ENCODE measurements around the gene MAFG. TPM values are rescaled to one million over a fixed set of nuclear protein-coding genes. Genes with fewer than 3 reads are reported as not detected.

The MAFG gene
- total RNA-seq, 1 donor from 2014 or later, result 24.1 TPM

DNA sequence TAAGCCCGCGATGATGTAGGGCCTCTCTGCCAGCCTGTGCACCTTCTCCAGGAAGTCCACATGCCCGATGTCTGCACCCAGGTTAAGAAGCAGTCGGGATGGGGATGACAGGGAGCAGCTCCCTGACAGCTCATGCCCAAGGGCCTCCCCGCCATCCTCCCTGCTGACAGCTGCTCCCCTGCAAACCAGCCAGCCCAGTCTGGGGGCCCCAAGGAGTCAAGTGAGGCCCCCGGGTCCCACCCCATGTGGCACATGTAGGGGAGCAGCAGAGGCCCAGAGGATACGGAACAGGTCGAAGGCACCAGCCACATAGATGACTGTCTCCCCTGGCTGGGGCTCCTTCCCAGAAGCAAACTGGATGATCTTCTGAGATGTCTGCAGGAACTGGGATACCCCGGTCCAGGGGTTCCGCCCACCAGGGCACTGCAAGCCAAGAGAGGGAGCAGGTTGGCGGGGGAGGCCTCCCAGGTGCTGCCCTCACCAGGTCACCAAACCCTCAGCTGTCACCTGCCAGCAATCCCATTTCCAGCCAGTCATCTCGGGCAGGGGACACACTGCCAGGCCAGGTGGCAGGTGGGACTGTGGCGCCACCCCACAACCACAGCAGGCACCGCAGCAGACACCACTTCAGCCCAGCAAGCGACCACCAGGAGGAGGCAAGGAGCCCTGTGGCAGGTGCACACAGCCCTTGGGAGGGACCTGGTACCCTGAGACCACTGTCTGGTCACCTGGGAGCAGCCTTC, 20.9 kb downstream of the MAFG start:
- Mint-ChIP-seq H3K4me3 (no peak overlapping the region), H3K27ac (no peak overlapping the region), H3K36me3 (no peaks in the 10 kb centered on the region), H3K9me3 (no peaks in the 10 kb centered on the region), H3K4me1 (peaks cover 1% of the 10 kb centered on the region), H3K27me3 (ENCODE audit: low read depth) (peaks cover 6% of the 10 kb centered on the region)
- no peak for DNase-seq (ENCODE audit: low spot score in 2 of 2, unreplicated experiment in 2 of 2)
- TF ChIP-seq, protein P1, sequence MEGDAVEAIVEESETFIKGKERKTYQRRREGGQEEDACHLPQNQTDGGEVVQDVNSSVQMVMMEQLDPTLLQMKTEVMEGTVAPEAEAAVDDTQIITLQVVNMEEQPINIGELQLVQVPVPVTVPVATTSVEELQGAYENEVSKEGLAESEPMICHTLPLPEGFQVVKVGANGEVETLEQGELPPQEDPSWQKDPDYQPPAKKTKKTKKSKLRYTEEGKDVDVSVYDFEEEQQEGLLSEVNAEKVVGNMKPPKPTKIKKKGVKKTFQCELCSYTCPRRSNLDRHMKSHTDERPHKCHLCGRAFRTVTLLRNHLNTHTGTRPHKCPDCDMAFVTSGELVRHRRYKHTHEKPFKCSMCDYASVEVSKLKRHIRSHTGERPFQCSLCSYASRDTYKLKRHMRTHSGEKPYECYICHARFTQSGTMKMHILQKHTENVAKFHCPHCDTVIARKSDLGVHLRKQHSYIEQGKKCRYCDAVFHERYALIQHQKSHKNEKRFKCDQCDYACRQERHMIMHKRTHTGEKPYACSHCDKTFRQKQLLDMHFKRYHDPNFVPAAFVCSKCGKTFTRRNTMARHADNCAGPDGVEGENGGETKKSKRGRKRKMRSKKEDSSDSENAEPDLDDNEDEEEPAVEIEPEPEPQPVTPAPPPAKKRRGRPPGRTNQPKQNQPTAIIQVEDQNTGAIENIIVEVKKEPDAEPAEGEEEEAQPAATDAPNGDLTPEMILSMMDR (IDR thresholded peaks at IDR 0.05; ENCODE audit: unreplicated experiment), result no peak

DNA sequence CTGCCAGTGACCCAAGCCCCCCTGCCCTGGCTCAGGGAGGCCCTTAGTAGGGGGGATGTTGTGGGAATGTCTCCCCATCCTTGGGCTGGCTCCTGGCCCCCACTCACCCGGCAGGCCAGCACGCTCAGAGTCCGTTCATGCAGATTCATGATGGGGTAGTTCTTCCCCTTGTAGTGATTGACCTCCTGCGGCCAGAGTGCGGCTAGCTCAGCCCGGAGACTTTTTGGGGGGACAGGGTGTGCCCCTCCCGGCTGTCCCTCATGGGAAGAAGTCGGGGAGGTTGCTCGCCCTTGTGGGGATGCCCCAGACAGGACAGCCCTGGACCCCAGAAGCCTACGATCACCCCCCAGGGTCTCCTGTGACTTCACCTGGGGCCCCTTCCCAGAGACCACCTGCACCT, 21.5 kb downstream of the MAFG start:
- peaks cover 1% of the 10 kb centered on the region for H3K4me1 Mint-ChIP-seq
- TF ChIP-seq, protein P1 (IDR thresholded peaks at IDR 0.05; ENCODE audit: unreplicated experiment), result no peak
- no peak for DNase-seq (ENCODE audit: low spot score in 2 of 2, unreplicated experiment in 2 of 2)
- H3K27me3 Mint-ChIP-seq (ENCODE audit: low read depth), result peaks cover 12% of the 10 kb centered on the region
- H3K9me3 Mint-ChIP-seq, result no peaks in the 10 kb centered on the region
- no peak overlapping the region for H3K27ac Mint-ChIP-seq
- H3K36me3 Mint-ChIP-seq, result no peaks in the 10 kb centered on the region
- H3K4me3 Mint-ChIP-seq, result no peak overlapping the region

DNA sequence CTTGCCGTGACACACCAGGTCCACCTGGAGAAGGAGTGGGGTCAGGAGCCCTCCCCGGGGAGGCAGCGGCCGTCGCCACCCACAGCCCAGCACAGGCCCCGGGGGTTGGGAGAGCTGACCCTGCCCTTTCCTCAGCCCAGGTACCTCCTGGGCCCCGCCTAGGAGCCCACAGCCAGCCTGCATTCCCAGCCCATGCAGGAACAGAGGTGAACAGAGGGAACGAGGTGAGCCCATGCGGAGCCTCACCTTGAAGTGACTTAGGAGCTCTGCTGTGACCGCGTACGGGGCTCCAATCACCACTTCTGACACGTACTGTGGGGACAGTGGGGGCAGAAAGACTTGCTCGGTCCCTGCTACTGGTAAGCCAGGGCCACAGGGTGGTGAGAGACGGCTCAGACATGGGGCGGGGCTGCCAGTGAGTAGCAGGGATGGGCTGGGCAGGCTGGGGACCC, 22.1 kb downstream of the MAFG start:
- TF ChIP-seq, protein P1 (IDR thresholded peaks at IDR 0.05; ENCODE audit: unreplicated experiment), result no peak
- no peaks in the 10 kb centered on the region for H3K9me3 Mint-ChIP-seq

DNA sequence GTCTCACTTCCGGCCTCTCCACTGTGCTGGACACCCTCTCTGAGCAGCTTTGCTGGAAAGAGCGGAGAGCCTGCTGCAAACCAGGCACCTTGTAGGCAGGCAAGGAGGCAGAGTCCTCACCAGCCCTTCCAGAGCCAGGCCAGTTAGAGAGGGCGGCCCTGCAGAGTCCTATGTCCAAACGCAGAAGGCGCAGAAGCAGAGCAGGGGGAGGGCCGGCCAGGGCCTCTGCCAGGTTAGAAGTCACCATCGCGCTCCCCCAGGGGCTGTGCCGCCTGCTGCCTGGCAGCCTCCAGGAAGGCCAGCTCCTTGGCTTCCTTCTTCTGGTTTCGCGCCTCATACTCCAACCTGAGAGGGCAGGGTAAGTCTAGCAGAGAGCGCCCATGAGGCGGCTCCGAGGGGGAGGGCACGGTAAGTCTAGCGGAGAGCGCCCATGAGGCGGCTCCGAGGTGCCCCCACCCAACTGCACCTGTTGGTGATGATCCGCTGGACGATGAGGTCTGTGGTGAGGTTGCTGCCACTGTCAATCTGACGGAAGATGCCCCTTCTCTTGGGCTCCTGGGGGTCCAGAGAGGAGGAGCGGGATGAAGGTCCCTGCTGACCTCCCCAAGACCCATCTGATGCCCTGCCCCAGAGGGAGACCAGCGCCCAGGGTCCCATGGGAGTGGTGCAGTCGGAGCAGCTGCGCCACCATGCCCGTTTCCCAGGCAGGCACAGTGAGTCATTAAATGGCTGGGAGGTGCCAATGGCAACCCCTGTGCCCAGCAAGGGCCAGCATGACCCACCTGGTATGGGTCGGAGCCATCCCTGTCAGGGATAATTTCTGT, 22.7 kb downstream of the MAFG start:
- peaks cover 17% of the 10 kb centered on the region for H3K27me3 Mint-ChIP-seq (ENCODE audit: low read depth)
- H3K4me1 Mint-ChIP-seq, result no peaks in the 10 kb centered on the region
- peaks cover 6% of the 10 kb centered on the region for H3K36me3 Mint-ChIP-seq
- TF ChIP-seq, protein P1 (IDR thresholded peaks at IDR 0.05; ENCODE audit: unreplicated experiment), result no peak
- no peaks in the 10 kb centered on the region for H3K9me3 Mint-ChIP-seq
- H3K4me3 Mint-ChIP-seq, result no peak overlapping the region
- DNase-seq (ENCODE audit: low spot score in 2 of 2, unreplicated experiment in 2 of 2), result no peak
- no peak overlapping the region for H3K27ac Mint-ChIP-seq

More for the DNA sequence above, 22.1 kb downstream of the MAFG start:
- Mint-ChIP-seq H3K27ac (no peak overlapping the region), H3K36me3 (no peaks in the 10 kb centered on the region), H3K4me1 (no peaks in the 10 kb centered on the region), H3K27me3 (ENCODE audit: low read depth) (peaks cover 17% of the 10 kb centered on the region), H3K4me3 (no peak overlapping the region)
- no peak for DNase-seq (ENCODE audit: low spot score in 2 of 2, unreplicated experiment in 2 of 2)

DNA sequence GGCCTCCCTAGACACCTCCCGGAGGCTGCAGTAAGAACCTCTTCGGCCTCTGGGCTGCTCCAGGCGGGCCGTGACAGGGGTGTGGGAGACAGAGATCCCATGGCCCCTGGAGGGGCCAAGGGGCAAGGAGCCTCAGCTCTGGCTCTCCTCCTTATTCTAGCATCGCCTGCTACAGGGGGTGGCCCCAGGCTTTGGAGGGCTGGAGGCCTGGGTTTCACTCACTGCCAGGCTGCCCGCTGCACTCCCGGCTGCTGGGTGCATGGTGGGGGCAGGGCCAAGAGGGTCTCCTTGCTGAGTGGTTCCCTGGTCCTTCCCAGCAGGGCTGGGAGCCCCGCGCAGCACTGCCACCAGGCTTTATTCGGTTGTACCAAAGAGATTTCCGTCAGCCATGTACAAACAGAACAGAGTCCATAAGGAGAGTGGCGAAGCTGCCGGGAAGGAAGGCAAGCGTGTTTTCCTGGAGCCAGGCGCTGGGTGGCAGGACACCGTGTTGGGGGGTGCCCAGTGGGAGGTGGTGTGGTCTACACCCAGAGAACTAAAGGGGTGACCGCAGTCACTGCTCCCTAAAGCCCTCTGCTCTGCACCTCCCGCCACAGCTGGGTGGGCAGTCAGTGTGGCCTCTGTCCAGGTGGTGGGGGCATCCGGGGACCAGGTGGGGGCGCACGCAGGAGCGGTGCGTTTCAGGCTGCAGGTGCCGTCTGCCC, 23.5 kb downstream of the MAFG start:
- Mint-ChIP-seq H3K36me3 (peaks cover 7% of the 10 kb centered on the region), H3K27ac (no peak overlapping the region), H3K9me3 (no peaks in the 10 kb centered on the region), H3K4me3 (no peak overlapping the region), H3K4me1 (no peaks in the 10 kb centered on the region), H3K27me3 (ENCODE audit: low read depth) (peaks cover 17% of the 10 kb centered on the region)
- TF ChIP-seq, protein P1 (IDR thresholded peaks at IDR 0.05; ENCODE audit: unreplicated experiment), result no peak
- no peak for DNase-seq (ENCODE audit: low spot score in 2 of 2, unreplicated experiment in 2 of 2)

Data from mesothelial cell of epicardium (in vitro differentiated cells).